ENCODE measurements around the gene ANKRD40CL. TPM values are rescaled to one million over a fixed set of nuclear protein-coding genes. Genes with fewer than 3 reads are reported as not detected.

ANKRD40CL gene
- polyA plus RNA-seq, 1 donor, result not detected

Other genes with a start within 250 kb of the ANKRD40CL start
- gene EPN3, start 234.8 kb downstream of the ANKRD40CL start, polyA plus RNA-seq (ENCODE audit: insufficient read length), result 1.5 TPM
- gene SPATA20, start 220.3 kb downstream of the ANKRD40CL start, polyA plus RNA-seq (ENCODE audit: insufficient read length), result 31.4 TPM
- 4.8 TPM for gene CACNA1G, start 206.8 kb downstream of the ANKRD40CL start, polyA plus RNA-seq (ENCODE audit: insufficient read length)
- gene ABCC3, start 132.6 kb downstream of the ANKRD40CL start, polyA plus RNA-seq (ENCODE audit: insufficient read length), result 0.66 TPM
- 45.4 TPM for gene ANKRD40, start 59.6 kb downstream of the ANKRD40CL start, polyA plus RNA-seq (ENCODE audit: insufficient read length)
- 270 TPM for gene LUC7L3, start 47.9 kb downstream of the ANKRD40CL start, polyA plus RNA-seq (ENCODE audit: insufficient read length)
- gene WFIKKN2, start 68.1 kb upstream of the ANKRD40CL start, polyA plus RNA-seq (ENCODE audit: insufficient read length), result 0.75 TPM
- 50.8 TPM for gene TOB1, start 98.8 kb upstream of the ANKRD40CL start, polyA plus RNA-seq (ENCODE audit: insufficient read length)

Data from hindlimb muscle (tissue), 1 donor.